ENCODE results near the gene TBC1D1.

TBC1D1 gene

DNA sequence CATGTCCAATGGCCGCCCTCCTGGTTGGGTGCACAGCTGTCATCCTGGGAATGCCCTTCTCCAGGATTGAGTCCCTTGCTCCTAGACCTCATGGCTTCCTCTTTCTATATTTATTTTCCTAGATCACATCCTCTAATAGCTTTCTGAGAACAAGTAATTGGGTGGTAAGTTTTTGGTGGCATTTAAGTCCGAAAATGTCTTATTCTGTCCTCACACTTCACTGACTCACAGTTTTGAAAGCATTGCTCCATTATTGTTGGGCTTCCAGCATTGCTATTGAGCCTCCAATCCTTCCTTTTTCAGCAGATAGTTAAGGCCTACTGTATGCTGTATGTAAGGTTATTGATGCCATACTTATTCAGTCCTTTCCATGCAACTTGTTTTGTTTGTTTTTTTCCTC lies 38.5 kb upstream of the TBC1D1 start:
- TF ChIP-seq POLR2AphosphoS5 (IDR thresholded peaks at IDR 0.05; ENCODE audit: low read depth, low read length): no peak
- TF ChIP-seq FOXP2 (optimal IDR thresholded peaks at IDR 0.05; ENCODE audit: borderline replicate concordance, extremely low read depth, extremely low read length, insufficient read depth): no peak
- no peak for TF ChIP-seq REST (IDR thresholded peaks at IDR 0.05; ENCODE audit: insufficient read depth in 1 of 2, low read depth in 2 of 2, low read length in 2 of 2)
- TF ChIP-seq TAF1 (IDR thresholded peaks at IDR 0.05; ENCODE audit: borderline replicate concordance, insufficient read depth, low read length): no peak
- no peak for TF ChIP-seq SIN3A (IDR thresholded peaks at IDR 0.05; ENCODE audit: borderline replicate concordance, insufficient read depth, low read length)

GRCh38 chr4:37858112-37858511 lies 32.8 kb upstream of the TBC1D1 start:
- TF ChIP-seq TAF1 (IDR thresholded peaks at IDR 0.05; ENCODE audit: borderline replicate concordance, insufficient read depth, low read length) (no peak), POLR2AphosphoS5 (IDR thresholded peaks at IDR 0.05; ENCODE audit: low read depth, low read length) (no peak), REST (IDR thresholded peaks at IDR 0.05; ENCODE audit: insufficient read depth in 1 of 2, low read depth in 2 of 2, low read length in 2 of 2) (no peak), FOXP2 (optimal IDR thresholded peaks at IDR 0.05; ENCODE audit: borderline replicate concordance, extremely low read depth, extremely low read length, insufficient read depth) (no peak), SIN3A (IDR thresholded peaks at IDR 0.05; ENCODE audit: borderline replicate concordance, insufficient read depth, low read length) (no peak)

GRCh38 chr4:37858872-37859271 lies 32.0 kb upstream of the TBC1D1 start:
- TF ChIP-seq SIN3A (IDR thresholded peaks at IDR 0.05; ENCODE audit: borderline replicate concordance, insufficient read depth, low read length) (no peak), TAF1 (IDR thresholded peaks at IDR 0.05; ENCODE audit: borderline replicate concordance, insufficient read depth, low read length) (no peak), FOXP2 (optimal IDR thresholded peaks at IDR 0.05; ENCODE audit: borderline replicate concordance, extremely low read depth, extremely low read length, insufficient read depth) (no peak), POLR2AphosphoS5 (IDR thresholded peaks at IDR 0.05; ENCODE audit: low read depth, low read length) (no peak), REST (IDR thresholded peaks at IDR 0.05; ENCODE audit: insufficient read depth in 1 of 2, low read depth in 2 of 2, low read length in 2 of 2) (no peak)

DNA sequence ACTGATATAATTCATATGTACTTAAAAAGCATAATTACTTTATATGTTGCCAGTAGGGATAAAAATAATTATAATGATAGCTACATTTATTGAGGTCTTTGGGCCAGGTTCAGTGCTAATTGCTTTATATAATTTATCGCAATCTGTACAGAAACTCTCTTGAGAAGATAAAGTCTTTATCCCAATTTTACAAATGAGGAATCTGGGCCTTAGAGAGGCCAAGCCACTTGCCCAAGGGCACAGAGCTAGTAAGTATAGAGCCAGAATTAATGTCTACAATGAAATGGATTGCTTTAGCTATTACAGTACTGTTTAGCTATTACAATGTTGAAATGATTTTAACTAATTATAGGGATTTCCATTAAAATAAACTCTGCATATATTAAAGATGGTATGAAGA lies 30.6 kb upstream of the TBC1D1 start:
- no peak for TF ChIP-seq TAF1 (IDR thresholded peaks at IDR 0.05; ENCODE audit: borderline replicate concordance, insufficient read depth, low read length)

DNA sequence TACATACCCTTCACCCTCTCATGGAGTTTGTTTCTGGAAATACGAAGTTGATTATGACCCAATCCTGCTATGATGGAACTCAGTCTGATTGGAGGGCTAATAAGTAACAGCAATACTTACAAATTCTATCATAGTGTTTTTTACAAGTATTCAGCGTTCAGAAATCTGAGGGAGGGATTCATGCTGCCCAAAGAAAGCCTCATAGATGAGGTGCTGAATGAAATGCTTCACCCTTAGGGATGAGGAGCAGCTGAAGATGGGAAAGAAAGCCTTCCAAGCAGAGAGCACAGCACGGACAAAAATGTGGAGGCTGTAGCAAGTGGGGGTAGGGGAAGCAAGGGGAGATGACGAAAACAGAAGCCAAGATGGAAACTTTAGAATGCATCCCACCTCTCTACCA lies 27.9 kb upstream of the TBC1D1 start:
- TF ChIP-seq POLR2AphosphoS5 (IDR thresholded peaks at IDR 0.05; ENCODE audit: low read depth, low read length) (no peak), SIN3A (IDR thresholded peaks at IDR 0.05; ENCODE audit: borderline replicate concordance, insufficient read depth, low read length) (no peak), TAF1 (IDR thresholded peaks at IDR 0.05; ENCODE audit: borderline replicate concordance, insufficient read depth, low read length) (no peak), REST (IDR thresholded peaks at IDR 0.05; ENCODE audit: insufficient read depth in 1 of 2, low read depth in 2 of 2, low read length in 2 of 2) (no peak), FOXP2 (optimal IDR thresholded peaks at IDR 0.05; ENCODE audit: borderline replicate concordance, extremely low read depth, extremely low read length, insufficient read depth) (no peak)
